HG02885 (cell line): ENCODE results near the gene HMGN2.

Source experiments
- ATAC-seq: cut with Tn5 transposase; IDR thresholded peaks from one replicate; pipeline ENCODE4 v1.9.1; 2021; ENCODE audit warnings: mild to moderate bottlenecking; ENCODE audit not compliant: unreplicated experiment, poor library complexity

HMGN2 gene

DNA sequence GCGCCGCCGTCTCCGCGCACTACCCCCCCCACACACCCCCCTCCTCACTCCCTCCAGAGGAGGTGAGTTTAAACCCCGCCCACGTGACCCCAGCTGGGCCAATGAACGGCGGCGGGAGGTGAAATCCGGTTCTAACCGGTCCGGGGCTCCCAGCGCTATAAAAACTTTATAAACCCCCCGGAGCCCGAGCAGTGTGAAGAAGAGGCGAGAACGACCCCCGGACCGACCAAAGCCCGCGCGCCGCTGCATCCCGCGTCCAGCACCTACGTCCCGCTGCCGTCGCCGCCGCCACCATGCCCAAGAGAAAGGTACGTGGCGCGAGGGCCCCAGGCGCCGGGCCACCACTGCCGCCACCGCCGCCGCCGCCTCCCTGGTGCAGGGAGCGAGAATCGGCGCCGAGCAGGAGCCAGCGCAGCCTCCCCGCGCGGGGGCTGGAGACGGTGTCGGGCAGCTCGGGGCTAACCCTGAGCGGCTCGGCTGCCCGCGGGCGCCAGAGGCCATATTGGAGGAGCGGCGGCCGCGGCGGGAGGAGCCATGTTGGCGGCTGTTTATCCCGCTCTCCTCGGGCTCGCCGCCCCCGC lies at the start of gene HMGN2:
TSS of gene HMGN2 (plus strand) at position 121 of the 581 bp plus-strand sequence. CDS start at position 294, 173 bp downstream.
- peak; percentile 51 for ATAC-seq

DNA sequence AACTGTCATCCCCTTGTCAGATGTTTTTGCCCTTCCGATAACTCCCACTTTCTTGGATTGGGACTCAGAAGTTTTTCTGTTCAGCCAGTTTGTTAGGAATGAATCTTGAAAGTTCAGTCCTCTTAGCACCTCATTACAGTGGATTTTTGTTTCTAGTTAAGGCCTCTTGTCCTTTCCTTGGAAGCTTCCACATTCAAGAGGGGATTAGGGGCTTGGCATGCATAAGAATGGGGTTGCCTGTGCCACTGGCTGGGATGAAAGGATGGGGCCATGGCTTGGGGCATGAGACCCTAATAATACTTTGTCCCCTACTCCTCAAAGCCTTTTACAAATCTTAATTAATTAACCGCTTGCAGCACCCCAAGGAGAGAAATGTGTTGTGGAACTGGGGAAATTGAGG lies 42.5 kb upstream of the HMGN2 start:
- no peak for ATAC-seq

DNA sequence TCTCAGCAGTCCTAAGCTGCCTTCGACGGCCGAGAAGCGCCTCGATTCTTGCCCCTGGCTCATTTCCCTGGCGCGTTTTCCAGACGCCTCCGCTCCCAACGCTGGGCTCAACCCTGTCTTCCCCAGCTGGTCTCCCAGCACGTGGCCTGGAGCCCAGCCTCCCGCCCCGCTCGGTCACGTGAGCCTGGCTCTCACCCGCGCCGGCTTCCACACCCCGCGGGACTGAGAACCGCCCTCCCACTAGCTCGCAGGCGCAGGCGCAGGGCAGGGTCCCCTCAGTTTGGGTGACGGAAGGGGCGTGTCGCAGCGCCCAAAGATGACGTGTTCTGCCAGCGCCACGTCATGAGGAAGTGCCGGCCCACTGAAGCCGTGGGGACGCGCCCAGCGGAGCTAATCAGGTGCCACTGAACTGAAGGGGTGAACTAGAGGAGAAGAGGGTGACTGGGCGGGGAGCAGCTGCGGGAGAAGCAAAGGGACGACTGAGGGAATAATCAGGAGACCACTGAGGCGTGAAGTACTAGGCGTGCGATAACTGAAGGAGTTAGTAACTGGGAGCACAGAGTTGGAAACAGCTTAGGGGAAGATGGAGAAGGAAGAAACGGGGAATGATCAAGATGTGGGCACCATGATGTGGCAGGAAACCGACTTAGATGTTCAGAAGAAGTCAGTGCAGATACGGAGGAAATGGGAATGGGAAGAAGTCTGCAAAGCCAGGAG lies 40.1 kb upstream of the HMGN2 start, which contains the start of gene DHDDS:
TSS of gene DHDDS (plus strand) at position 343 of the 717 bp plus-strand sequence. CDS start 625 bp downstream, outside the sequence.
- peak; percentile 97 for ATAC-seq

DNA sequence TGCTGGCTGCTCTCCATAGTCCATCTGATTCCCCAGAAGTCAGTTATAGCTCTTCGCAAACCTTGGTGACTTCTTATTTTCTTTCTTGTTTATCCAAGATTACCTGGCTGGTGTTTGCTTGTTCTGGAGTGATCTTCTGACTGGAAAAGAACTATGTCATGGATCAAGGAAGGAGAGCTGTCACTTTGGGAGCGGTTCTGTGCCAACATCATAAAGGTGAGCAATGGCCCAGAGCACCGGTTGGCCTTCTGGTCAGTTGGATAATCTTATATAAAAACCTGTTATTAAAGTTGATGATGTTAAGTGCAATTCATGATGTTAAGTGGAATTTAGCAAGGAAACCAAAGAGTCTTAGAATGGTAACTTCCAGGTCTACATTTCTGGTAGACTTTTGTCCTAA lies 39.4 kb upstream of the HMGN2 start:
- no peak for ATAC-seq

DNA sequence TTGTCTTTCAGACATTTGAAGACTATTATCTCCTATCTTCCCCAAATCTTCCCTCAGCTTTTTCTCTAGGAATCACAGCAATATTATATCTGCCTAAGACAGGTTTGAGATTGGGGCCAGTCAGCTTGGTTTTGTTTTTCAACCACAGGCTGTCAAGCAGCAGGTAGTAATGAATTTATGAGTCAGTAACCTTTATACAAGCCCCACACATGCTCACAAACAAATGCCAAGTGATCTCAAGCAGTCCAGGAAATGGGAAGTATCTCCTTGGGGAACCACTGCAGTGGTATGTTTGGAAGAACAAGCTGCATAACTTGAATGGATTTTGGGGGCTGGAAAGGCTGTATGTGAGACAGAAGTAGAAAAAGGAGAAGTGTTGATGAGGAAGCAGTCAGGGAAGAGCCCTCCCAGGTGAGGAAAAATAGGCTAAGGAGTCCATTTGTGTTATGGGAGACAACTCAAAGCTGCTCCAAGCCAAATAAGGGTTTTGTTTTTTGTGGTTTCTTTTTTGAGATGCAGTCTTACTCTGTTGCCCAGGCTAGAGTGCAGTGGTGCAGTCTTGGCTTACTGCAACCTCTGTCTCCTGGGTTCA lies 38.0 kb upstream of the HMGN2 start:
- no peak for ATAC-seq

DNA sequence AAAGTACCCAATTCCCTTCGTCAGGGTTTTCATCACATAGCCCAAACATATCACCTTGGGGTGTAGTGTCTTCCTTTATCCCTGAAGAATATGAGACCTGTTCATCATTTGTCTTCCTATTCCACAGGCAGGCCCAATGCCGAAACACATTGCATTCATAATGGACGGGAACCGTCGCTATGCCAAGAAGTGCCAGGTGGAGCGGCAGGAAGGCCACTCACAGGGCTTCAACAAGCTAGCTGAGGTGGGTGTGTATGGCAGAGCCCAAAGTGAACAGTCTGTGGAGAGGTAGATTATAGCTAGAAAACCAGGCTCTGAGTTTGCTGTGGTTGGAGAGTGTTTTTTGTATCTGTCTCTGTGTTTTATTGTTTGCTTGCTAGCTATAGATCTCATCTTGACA lies 34.2 kb upstream of the HMGN2 start:
- no peak for ATAC-seq

DNA sequence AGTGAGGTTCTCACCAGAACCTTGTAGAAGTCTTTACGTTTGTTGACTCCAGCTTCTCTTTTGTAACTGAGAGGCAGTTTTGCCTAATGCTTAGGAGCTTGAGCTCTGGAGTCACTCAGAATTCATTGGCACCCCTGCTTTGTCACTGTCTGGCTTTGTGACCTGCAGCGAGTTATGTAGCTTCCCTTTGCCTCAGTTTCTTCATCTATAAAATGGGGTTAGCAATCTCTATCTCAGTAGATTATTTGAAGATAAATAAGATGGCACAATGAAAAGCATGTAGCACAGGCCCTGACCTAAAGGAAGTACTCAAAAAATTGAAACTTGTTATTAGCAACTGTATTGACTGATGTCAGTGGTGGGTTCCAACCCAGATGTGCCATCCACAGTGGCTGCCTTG lies 32.0 kb upstream of the HMGN2 start:
- ATAC-seq = no peak

DNA sequence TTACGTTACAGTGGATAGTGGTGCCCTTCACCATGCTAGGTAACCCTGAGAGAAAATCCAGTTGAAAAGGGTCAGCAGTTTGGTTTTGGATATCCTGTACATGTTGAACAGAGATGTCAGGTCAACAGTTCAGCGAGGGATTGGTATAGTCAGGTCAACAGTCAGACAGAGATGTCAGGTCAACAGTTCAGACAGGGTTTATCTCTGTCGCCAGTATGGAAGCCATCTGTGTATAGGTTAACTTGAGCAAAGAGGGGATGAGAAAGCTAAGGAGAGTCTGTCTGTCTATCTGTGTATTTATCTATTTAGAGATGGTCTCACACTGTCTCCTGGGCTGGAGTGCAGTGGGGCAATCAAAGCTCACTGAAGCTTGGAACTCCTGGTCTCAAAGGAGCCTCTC lies 22.4 kb upstream of the HMGN2 start:
- no peak for ATAC-seq

DNA sequence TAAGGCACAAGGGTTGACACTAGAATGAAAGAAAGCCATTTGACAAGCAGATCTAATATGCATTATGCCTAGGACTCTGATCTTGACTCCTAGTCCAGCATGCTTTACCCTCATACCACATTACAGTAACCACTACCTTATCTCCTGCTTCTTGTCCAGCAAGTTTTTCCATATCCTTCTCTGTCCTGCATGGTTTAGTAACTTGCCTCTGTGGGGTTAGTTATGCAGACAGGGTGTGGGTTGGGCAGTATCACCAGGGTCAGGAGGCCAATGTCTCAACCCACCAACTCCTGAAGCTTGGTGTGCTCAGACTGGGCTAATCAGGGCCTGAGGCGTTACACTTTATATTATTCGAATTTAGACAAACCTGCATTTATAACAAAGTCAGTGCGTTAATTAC lies 21.3 kb upstream of the HMGN2 start:
- ATAC-seq = no peak

DNA sequence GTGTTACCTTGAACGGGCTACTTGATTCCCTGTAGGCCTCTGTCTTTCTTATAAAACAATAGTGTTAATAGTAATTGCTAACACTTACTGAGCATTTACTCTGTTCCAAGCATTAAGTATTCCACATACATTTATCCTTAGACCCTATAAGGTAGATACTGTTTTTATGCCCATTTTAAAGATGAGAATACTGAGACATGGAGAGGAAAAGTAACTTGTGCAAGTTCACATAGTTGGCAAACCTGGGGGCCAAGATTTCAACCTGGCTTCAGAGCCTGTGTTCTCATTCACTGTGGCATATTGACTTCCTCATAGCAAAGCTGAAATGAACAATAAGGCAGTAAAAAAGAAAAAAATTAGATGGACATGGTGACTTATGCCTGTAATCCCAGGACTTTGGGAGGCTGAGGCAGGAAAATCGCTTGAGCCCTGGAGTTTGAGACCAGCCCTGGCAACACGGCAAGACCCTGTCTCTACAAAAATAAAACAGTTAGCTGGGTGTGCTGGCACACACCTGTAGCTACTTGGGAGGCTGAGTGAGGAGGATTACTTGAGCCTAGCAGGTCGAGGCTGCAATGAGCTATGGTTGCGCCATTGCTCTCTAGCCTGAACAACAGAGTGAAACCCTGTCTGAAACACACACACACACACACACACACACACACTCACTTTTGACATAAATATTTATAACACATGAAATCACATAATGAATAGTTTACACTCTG lies 19.6 kb upstream of the HMGN2 start:
- no peak for ATAC-seq

DNA sequence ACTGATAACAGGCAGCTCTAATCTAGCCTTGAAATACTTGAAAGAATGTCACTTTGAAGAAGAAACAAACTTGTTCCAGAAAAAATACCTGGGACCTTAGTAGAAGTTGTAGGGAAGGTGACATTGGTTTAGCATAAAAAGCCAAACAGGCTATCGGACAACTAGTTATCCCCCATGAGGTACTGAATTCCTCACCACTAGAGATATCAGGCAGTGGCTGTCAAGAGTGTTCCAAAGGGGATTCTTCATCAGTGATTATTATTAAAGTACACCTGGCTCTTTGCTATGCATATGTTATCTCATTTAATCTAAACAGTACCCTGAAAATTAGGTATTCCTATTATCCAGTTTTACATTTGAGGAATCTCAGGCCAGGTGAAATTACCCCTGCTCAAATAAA lies 13.1 kb upstream of the HMGN2 start:
- ATAC-seq = no peak

DNA sequence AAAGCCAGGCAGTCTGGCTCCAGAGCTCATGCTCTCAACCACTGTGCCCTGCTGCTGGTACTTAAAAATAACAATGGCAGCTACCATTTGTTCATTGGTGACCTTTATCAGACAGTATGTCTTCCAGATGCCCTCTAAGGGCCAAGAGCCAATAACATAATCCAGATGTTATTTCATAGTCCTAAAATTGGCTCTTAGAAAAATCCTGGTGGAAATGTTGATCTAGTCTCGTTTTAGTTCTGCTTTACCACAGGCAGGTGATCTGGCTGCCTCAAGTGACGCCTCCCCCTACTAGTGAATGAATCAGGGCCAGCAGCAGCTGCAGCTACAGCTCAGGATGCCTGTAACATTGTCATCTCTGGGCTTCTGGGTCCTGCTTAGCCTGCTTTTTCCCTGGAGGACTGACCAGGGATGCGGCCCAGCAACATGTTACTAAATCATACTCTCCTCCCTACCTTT lies 12.6 kb upstream of the HMGN2 start:
- ATAC-seq = no peak

DNA sequence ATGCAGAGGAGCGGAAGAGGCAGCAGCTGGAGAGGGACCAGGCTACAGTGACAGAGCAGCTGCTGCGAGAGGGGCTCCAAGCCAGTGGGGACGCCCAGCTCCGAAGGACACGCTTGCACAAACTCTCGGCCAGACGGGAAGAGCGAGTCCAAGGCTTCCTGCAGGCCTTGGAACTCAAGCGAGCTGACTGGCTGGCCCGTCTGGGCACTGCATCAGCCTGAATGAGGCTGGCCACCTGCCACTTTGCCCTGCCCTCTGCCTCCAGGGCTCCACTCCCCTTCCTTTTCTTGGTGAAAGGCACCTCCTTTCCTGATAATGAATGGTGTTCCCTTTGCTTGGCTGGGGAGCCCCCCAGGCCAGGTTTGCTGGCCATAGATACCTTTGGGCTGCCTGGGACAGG lies 3.3 kb upstream of the HMGN2 start:
- no peak for ATAC-seq

DNA sequence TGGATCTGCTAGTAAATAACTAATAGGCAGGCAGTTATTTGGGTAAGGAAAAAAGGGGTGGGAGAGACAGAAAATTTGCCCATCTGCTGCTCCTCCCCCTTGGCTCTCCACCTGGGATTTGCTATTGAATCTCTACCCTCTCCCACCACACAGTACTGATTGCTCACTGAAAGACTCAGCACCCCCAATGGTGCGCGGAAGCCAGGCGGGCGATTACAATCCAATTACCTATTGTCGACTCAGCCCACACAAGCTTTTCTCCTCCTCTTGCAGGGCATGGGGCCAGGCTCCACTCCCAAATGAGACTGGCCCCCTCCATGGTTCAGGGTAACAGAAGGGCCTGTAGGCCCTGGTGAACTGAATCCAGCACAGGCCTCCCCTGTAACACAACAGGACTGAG lies 2.7 kb upstream of the HMGN2 start:
- no peak for ATAC-seq

DNA sequence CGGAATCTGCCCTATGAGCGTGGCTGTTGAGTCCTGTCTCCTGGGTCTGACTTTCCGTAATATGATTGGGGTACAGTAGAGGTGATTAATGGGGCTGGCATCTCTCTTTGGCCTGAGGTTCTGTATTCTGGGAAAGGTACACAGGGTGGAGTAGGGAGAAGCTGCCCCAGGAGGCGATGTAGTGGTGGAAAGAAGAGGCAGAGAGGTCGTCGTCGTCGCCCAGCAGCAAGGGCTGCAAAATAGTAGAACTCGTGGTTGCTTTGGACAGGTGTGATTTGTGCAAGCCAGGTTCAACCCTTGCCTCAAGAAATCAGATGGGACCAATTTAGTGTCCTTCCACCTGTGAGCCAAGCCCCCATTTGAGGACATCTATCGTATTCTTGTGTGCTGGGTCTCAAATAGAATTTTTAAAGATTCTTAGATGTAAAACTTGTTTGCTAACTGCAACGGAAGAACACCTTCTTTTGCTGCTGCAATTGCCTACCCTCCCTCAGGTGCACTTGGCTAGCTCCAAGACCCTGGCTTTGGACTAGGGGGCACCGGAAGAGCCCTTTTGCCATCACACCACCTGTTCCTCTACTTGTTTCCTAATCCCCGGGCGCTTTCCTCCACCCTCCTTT lies 1.3 kb upstream of the HMGN2 start:
- ATAC-seq = no peak

DNA sequence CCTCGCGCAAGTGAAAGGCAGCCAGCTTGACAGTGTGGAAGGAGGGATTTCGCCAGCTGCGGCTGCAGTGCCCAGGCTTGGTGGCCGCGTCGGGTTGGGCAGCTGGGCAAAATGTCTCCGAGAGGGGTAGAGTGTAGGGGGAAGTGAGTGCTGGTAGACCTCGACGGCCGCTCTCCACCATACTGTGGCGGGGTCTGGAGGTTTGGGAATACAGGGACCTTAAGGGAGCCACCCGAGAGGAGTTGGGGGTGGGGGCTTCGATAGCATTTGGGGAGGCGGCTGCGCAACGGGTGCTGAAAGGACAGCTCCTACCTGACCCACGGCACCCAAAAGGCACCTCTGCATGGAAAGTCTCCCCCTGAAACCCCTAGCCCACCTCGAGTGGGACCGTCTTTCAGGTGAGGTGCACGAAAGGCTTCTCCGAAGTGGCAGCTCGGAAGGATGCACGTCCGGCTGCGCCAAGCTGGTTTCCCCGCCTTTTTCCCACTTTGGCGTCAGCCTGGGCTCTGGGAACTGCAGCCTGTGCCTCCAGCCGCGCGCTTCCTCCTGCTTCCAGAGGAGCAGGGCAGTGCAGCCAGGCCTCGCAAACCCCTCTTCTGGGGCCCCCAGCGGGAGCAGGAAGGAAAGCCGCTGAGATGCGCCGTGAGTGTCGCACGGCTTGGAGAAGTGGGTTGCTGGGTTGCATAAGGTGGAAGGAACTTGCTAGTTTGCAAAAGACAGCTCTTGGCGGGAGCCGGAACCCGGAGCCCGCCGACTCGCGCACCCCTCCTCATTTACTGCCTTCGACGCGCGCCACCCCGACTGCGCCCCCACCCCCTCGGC lies 531 bp upstream of the HMGN2 start:
- ATAC-seq = no peak

DNA sequence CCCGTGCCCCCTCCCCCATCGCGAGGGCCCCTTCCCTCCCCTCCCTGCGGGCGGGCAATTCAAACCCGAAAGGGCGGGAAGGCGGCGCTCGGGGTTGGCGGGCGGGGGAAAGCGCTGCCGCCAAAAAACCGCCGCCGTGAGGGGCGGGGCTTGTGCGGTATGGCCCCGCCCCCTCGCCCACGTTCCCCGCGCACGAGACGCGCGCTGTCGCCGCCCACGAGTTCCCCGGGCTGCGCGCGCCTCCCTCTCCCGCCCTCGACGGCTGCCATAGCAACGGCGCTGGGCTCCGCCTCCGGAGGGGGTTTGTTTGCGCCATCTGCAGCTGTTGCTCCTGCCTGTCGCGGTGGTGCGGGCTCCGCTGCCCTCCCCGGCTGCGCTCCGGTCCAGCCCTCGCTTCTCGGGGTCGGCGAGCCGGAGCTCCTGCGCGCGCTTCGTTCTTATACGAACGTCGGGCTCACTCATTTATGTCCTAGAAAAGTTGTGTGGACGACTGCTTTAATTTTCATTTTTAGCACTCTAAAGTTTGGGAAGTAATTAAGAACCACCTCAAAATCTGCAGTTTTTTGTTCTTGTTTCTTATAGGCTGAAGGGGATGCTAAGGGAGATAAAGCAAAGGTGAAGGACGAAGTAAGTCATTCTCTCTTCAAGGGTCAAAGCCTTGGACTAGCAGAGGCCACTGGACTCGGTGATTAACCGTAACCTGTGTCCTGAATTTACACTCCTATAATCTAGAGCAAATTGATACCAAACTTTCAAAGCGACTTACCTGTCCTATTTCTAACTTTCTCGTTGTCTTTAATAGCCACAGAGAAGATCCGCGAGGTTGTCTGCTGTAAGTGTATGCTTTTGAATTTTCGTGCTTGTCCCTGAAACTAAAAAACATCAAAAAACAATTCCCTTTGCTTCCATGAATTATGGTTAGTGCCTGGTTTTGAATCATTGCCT lies 933 bp downstream of the HMGN2 start:
- ATAC-seq = peak; percentile 83

DNA sequence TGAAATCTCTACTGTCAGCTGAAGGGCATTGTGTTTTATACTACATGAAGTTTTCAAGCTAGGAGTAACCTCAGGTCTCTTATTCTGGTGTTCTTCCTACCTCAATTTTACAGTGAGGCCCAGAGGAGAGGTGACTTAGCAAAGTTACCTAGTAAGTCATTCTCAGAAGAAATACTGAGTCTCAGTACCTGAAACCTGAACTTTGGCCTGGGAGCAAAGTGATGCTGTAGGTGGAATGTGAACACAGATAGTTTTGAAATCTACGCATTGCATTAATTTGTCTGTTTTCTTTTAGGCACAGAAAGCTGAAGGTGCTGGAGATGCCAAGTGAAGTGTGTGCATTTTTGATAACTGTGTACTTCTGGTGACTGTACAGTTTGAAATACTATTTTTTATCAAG lies 2.6 kb downstream of the HMGN2 start:
- ATAC-seq = no peak

DNA sequence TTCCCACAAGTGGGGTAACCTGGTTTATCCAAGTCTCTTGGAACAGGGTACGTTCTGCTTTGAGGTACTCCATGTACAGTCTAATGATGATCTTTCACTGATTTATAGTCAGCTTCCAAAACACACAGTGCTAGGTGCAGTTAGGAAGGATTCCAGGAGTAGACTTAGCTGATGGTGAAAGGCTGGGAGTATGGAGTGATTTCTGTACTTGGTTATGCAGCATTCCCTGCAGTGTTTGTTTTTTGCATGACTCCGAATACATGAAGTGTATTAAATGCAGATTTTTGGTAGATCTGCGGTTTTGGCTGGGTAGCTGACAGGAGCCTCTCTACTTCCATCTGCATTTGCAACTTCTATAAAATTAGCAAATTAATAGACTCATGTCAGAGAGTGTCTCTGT lies 3.7 kb downstream of the HMGN2 start:
- ATAC-seq = no peak
